Tongue (tissue), 2 donors: ENCODE measurements around the gene TTC39A. TPM values are rescaled to one million over a fixed set of nuclear protein-coding genes. Genes with fewer than 3 reads are reported as not detected.
"Not testable (repeated sequence)": the region's sequence is repeated elsewhere in the genome, so short reads cannot be mapped to it uniquely, and the experiment has no call there.

ENCODE experiments used
- DNase-seq: peaks from one replicate; pipeline ENCODE4 v3.0.0-alpha.2; 2015
- total RNA-seq: library from RNA; depleted of rRNA; stranded (reverse); fragments of >200 nt; gene quantifications from one replicate; pipeline ENCODE4 v1.2.3, GENCODE V29; 2014

TTC39A gene
- total RNA-seq, 1 donor from 2014 or later: 1.7 TPM

DNA sequence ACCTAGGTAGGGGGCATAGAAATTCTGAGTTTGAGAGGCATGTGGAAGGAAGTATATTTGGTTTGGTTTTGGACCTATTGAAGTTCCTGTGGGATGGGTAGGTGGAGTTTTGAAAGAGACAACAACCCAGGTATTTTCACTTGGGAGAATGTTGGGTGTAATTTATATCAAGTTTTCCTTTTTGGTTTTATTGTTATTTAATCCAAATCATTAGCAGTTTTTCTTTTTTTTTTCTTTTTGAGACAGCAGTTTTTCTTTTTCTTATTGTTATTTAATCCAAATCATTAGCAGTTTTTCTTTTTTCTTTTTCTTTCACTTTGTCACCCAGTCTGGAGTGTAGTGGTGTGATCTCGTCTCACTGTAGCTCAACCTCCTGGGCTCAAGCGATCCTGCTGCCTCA is 64.2 kb downstream of the TTC39A start:
- no peak for DNase-seq

DNA sequence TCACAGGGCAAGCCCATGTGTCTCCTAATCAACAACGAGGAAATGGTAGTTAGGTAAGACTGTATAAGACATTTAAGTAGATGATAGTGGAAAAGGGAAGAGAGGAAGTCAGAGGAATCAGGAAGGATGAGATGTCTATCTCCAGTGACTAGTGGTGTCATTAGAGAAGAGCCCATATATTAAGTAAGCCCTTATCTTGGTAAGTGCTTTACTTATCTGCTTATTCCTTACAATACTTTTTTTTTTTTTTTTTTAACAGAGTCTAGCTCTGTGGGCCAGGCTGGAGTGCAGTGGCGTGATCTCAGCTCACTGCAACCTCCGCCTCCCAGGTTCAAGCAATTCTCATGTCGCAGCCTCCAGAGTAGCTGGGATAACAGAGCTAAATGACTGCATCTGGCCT is 64.7 kb downstream of the TTC39A start:
- DNase-seq: no peak

- peak; percentile 85 for DNase-seq
Measured at GRCh38 chr1:51264451-51264850, 65.9 kb downstream of the TTC39A start.

DNA sequence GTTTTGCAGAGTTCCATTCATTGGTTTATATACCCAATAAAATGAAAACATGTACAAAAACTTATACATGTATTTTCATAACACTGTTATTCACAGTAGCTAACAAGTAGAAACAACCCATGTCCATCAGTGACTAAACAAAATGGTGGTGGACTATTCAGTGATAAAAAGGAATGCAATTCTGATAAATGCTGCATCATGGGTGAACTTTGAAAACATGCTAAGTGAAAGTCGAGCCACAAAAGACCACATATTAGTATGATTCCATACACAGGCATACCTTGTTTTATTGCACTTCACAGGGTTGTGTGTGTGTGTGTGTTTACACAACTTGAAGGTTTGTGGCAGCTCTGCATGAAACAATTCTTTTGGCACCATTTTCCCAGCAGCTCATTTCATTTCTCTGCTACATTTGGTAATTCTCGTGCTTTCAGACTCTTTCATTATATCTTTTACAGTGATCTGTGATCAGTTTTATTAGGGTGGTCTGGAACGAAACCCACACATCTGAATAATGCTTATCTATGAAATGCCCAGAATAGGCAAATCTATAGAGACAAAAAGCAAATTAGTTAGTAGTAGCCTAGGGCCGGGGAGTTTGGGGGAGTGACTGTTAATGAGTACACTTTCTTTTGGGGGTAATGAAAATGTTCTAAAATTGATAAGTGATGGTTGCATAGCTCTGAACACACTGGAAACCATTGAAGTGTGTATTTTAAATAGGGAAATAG is 67.0 kb downstream of the TTC39A start:
- no peak for DNase-seq

GRCh38 chr1:51255331-51255730 is 75.0 kb downstream of the TTC39A start:
- DNase-seq: no peak

GRCh38 chr1:51253691-51254090 is 76.7 kb downstream of the TTC39A start:
- DNase-seq: no peak

DNA sequence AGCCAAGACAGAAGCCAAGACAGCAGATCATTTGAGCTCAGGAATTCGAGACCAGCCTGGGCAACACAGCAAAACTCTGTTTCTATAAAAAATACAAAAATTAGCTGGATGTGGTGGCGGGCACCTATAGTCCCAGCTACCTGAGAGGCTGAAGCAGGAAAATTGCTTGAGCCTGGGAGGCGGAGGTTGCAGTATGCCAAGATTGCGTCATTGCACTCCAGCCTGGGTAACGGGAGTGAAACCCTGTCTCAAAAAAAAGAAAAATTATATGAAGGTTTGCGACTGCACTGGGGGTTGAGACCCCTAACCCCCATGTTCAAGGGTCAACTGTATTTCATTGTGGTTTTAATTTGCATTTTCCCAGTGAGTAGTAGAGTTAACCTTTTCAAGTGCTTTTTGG is 78.0 kb downstream of the TTC39A start:
- DNase-seq: no peak

GRCh38 chr1:51251165-51251564 is 79.2 kb downstream of the TTC39A start:
- DNase-seq: not testable (repeated sequence)

GRCh38 chr1:51250729-51251128 is 79.6 kb downstream of the TTC39A start:
- DNase-seq: not testable (repeated sequence)

DNA sequence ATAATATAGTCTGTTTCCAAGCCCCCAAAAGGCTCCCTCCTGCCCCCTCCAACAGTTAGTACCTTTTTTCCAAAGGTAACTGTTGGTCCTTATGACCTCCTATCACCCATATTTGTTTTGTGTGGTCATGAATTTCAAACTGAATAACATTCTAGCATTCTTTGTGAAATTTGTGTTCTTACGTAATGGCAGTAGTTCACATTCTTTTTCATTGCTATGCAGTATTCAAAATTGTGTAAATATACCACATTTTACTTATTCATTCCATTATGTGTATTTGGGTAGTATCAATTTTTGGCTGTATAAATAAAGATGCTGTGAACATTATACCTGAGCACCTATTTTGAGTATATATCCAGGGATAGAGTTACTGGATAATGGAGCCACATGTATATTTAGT is 80.9 kb downstream of the TTC39A start:
- DNase-seq: no peak

DNA sequence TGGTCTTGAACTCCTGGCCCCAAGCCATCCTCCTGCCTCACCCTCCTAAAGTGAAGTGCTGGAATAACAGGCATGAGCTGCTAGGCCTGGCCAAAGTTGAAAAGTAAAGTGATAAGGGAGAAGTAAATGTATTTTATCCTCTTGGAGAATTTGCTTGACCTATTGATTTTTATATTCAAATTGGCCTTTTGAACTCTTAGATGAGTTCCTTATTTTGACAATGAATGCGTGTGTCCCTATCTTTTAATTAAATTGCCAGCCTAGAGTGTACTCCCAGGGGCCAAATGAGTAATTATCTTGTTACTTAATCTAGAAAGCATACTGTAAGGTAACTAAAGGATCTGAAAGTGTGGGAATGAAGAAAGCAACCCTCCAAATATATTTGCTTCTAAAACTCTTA is 82.9 kb downstream of the TTC39A start:
- no peak for DNase-seq

DNA sequence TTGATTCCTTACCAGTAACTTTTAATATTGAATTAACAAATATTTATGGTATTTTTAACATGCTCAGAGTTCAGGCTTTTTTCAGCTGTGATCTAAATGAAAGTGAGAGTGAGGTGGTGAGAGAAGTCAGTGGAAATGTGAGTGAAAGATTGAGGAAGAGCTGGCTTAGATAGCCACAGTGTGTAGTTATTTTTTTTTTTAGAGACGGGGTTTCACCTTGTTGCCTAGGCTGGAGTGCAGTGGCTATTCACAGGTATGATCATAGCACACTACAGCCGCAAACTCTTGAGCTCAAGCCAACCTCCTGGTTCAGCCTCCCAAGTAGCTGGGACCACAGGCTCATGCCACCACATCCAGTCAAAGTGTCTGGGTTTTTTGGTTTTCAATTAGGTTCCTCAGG is 83.3 kb downstream of the TTC39A start:
- DNase-seq: no peak

GRCh38 chr1:51242546-51242945 is 87.8 kb downstream of the TTC39A start:
- no peak for DNase-seq

GRCh38 chr1:51241119-51241518 is 89.2 kb downstream of the TTC39A start:
- DNase-seq: no peak

GRCh38 chr1:51240084-51240483 is 90.3 kb downstream of the TTC39A start:
- DNase-seq: peak; percentile 22

DNA sequence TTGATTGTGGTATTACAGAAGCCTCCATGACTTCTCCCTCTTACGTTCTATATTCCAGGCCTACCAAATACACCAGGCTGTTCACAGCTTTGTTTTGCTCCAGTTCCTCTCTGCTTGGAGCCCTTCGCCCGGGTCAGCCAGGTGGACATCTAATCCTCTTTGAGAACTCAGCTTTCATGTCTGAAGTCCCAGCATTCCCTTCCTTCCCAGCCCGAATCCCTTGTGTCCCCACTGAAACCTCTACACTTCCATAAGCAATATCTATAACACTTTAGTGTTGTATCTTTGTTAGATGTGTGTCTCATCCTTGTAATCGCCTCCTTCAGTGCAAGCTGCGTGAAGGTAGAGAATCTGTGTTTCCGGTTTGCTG is 92.3 kb downstream of the TTC39A start:
- peak; percentile 58 for DNase-seq

- DNase-seq: peak; percentile 55
Measured at GRCh38 chr1:51237351-51238033, 92.9 kb downstream of the TTC39A start.

Other genes with a start within 250 kb of the TTC39A start
- gene C1orf185, start 228.3 kb downstream of the TTC39A start, total RNA-seq: not detected
- gene RNF11, start 94.3 kb downstream of the TTC39A start, total RNA-seq: 91.6 TPM
- 64.3 TPM for gene EPS15, start 188.7 kb upstream of the TTC39A start, total RNA-seq